Caco-2 (cell line): ENCODE measurements around the gene PLEKHG5. TPM values are rescaled to one million over a fixed set of nuclear protein-coding genes. Genes with fewer than 3 reads are reported as not detected.

Experiments used
- BruUV-seq: library from RNA; stranded (reverse); fragments of 400-500 nt; replicated peaks from 2 replicates; lab custom pipeline; 2021; lab: Mats Ljungman, UMichigan
- CTCF ChIA-PET: fragments of 300-600 bp; sonication (Branson Sonifier 250); formaldehyde crosslinking; loops from one replicate; lab custom pipeline; 2022; ENCODE audit warnings: antibody characterized with exemption; lab: Charles Lee
- POLR2A ChIA-PET: fragments of 300-600 bp; sonication (Branson Sonifier 250); formaldehyde crosslinking; loops from one replicate; lab custom pipeline; 2022; ENCODE audit warnings: antibody characterized with exemption; lab: Charles Lee
- DNase-seq, 2 experiments: peaks; one replicate each; pipeline versions ENCODE4 v3.0.0 to v3.0.0-alpha.2; 2020 to 2022
- H3K27me3 ChIP-seq: replicated peaks from 2 replicates; pipeline ENCODE4 v1.6.0; 2011; ENCODE audit warnings: low read length; ENCODE audit not compliant: control insufficient read depth, insufficient read depth
- H3K36me3 ChIP-seq: 2 replicates; pipeline ENCODE4 v1.5.1; 2011; ENCODE audit warnings: low read length; ENCODE audit not compliant: control insufficient read depth, insufficient read depth
- H3K4me1 ChIP-seq: fragments of 250-450 bp; sonication (Bioruptor Pico); 2 replicates; pipeline ENCODE4 v1.5.1; 2020; ENCODE audit warnings: mild to moderate bottlenecking
- H3K4me3 ChIP-seq: 2 replicates; pipeline ENCODE4 v1.5.1; 2011; ENCODE audit warnings: low read depth, mild to moderate bottlenecking, control low read depth, low read length
- H3K9me3 ChIP-seq: fragments of 250-450 bp; sonication (Bioruptor Pico); 2 replicates; pipeline ENCODE4 v1.5.1; 2020; ENCODE audit warnings: mild to moderate bottlenecking, moderate library complexity
- H3K27ac Mint-ChIP-seq: one replicate; pipeline ENCODE4 v1.8.0; 2022; ENCODE audit warnings: mixed read lengths; ENCODE audit not compliant: unreplicated experiment
- H3K27me3 Mint-ChIP-seq: one replicate; pipeline ENCODE4 v1.8.0; 2022; ENCODE audit warnings: mixed read lengths; ENCODE audit not compliant: insufficient read depth, unreplicated experiment
- H3K36me3 Mint-ChIP-seq: one replicate; pipeline ENCODE4 v1.8.0; 2022; ENCODE audit warnings: mild to moderate bottlenecking, mixed read lengths; ENCODE audit not compliant: insufficient read depth, unreplicated experiment
- H3K4me1 Mint-ChIP-seq: one replicate; pipeline ENCODE4 v1.8.0; 2022; ENCODE audit warnings: low read depth, mixed read lengths; ENCODE audit not compliant: unreplicated experiment
- H3K4me3 Mint-ChIP-seq: one replicate; pipeline ENCODE4 v1.8.0; 2022; ENCODE audit warnings: mild to moderate bottlenecking, moderate library complexity, mixed read lengths; ENCODE audit not compliant: unreplicated experiment
- H3K9me3 Mint-ChIP-seq: one replicate; pipeline ENCODE4 v1.8.0; 2022; ENCODE audit warnings: mixed read lengths; ENCODE audit not compliant: unreplicated experiment
- CTCF ChIP-seq, 2 experiments: fragments of 200-600 bp in 1 of 2; IDR thresholded peaks; 1 replicate in 1 of 2; 2 replicates in 1 of 2; pipeline versions ENCODE4 v1.5.1 to v1.8.0; 2011 to 2022; ENCODE audit warnings: antibody characterized with exemption in 1 of 2, control low read depth in 1 of 2, inconsistent platforms in 1 of 2, low read depth in 1 of 2, low read length in 1 of 2, mild to moderate bottlenecking in 1 of 2, moderate library complexity in 1 of 2; ENCODE audit not compliant: insufficient read depth in 1 of 2, severe bottlenecking in 1 of 2, unreplicated experiment in 1 of 2
- intact Hi-C: fragments of 100-400 bp; cut with micrococcal nuclease; formaldehyde crosslinking; loops from one replicate; pipeline ENCODE4 v1.10.0; 2022; ENCODE audit not compliant: unreplicated experiment
- total RNA-seq: library from RNA; stranded (reverse); gene quantifications from 2 replicates; pipeline ENCODE4 v1.2.3, GENCODE V29; 2022

Gene PLEKHG5
- total RNA-seq, 1 experiment from 2014 or later = 12.2 TPM

- no TSS peak for BruUV-seq
- peaks cover 6% of the 10 kb centered on the region; the same call in 1 of the 2 replicates for H3K4me1 ChIP-seq
- H3K4me3 Mint-ChIP-seq = no peak overlapping the region
- intact Hi-C loops = no loop called here
- POLR2A ChIA-PET = no interaction called here
- H3K36me3 ChIP-seq = no peaks in the 10 kb centered on the region
- DNase-seq = no peak
- H3K4me3 ChIP-seq = no peak overlapping the region
- no peak overlapping the region for H3K27ac Mint-ChIP-seq
- no peaks in the 10 kb centered on the region for H3K27me3 Mint-ChIP-seq
- H3K9me3 Mint-ChIP-seq = no peaks in the 10 kb centered on the region
- H3K9me3 ChIP-seq = no peaks in the 10 kb centered on the region
- TF ChIP-seq CTCF (IDR thresholded peaks at IDR 0.05; ENCODE audit: insufficient read depth in 1 of 2, low read depth in 1 of 2, low read length in 1 of 2, severe bottlenecking in 1 of 2, unreplicated experiment in 1 of 2) = no peak
- H3K27me3 ChIP-seq = no peaks in the 10 kb centered on the region
- no peaks in the 10 kb centered on the region for H3K36me3 Mint-ChIP-seq
- CTCF ChIA-PET = interaction anchor here (0.6 kb wide), 2 partner anchors 98 to 113 kb away, joined by 6 to 14 read pairs; partner anchors contain the start of gene PHF13
- H3K4me1 Mint-ChIP-seq = no peaks in the 10 kb centered on the region
Measured at GRCh38 chr1:6500544-6501278, 9.2 kb upstream of the PLEKHG5 start.

GRCh38 chr1:6499296-6499695 is 7.8 kb upstream of the PLEKHG5 start:
- ChIA-PET POLR2A (no interaction called here), CTCF (interaction anchor here (1.6 kb wide), 1 partner anchor 24 kb away, joined by 4 read pairs; no protein-coding TSS in a partner anchor)
- no peaks in the 10 kb centered on the region for H3K9me3 ChIP-seq
- H3K27me3 ChIP-seq = no peaks in the 10 kb centered on the region
- BruUV-seq = no TSS peak
- TF ChIP-seq CTCF (IDR thresholded peaks at IDR 0.05; ENCODE audit: insufficient read depth in 1 of 2, low read depth in 1 of 2, low read length in 1 of 2, severe bottlenecking in 1 of 2, unreplicated experiment in 1 of 2) = no peak
- no peaks in the 10 kb centered on the region for H3K27me3 Mint-ChIP-seq
- no peaks in the 10 kb centered on the region for H3K4me1 Mint-ChIP-seq
- DNase-seq = no peak
- intact Hi-C loops = loop anchor here (10.0 kb wide), 1 partner anchor 106 kb away; the partner anchor contains the start of gene KLHL21
- H3K27ac Mint-ChIP-seq = no peak overlapping the region
- peak overlapping the region; percentile 51 for H3K4me3 Mint-ChIP-seq
- H3K9me3 Mint-ChIP-seq = no peaks in the 10 kb centered on the region
- peaks cover 6% of the 10 kb centered on the region; the same call in 1 of the 2 replicates for H3K4me1 ChIP-seq
- H3K4me3 ChIP-seq = no peak overlapping the region
- no peaks in the 10 kb centered on the region for H3K36me3 ChIP-seq
- no peaks in the 10 kb centered on the region for H3K36me3 Mint-ChIP-seq

GRCh38 chr1:6498576-6499111 is 7.2 kb upstream of the PLEKHG5 start:
- intact Hi-C loops = loop anchor here (10.0 kb wide), 1 partner anchor 106 kb away; the partner anchor contains the start of gene KLHL21
- Mint-ChIP-seq H3K9me3 (no peaks in the 10 kb centered on the region), H3K4me3 (peak overlapping the region; percentile 51), H3K27ac (no peak overlapping the region), H3K36me3 (no peaks in the 10 kb centered on the region), H3K4me1 (no peaks in the 10 kb centered on the region), H3K27me3 (no peaks in the 10 kb centered on the region)
- BruUV-seq = no TSS peak
- DNase-seq = no peak
- Histone ChIP-seq H3K4me3 (no peak overlapping the region), H3K36me3 (no peaks in the 10 kb centered on the region), H3K9me3 (no peaks in the 10 kb centered on the region), H3K4me1 (peaks cover 6% of the 10 kb centered on the region; the same call in 1 of the 2 replicates), H3K27me3 (no peaks in the 10 kb centered on the region)
- POLR2A ChIA-PET = no interaction called here
- no peak for TF ChIP-seq CTCF (IDR thresholded peaks at IDR 0.05; ENCODE audit: insufficient read depth in 1 of 2, low read depth in 1 of 2, low read length in 1 of 2, severe bottlenecking in 1 of 2, unreplicated experiment in 1 of 2)
- CTCF ChIA-PET = interaction anchor here (1.6 kb wide), 1 partner anchor 25 kb away, joined by 4 read pairs; no protein-coding TSS in a partner anchor
